KBM-7 (cell line): ENCODE data around the gene EPHA5.

Source experiments
- DNase-seq: peaks from one replicate; pipeline ENCODE4 v3.0.0-alpha.2; 2015
- in situ Hi-C: fragments of 300-500 bp; cut with MboI; formaldehyde crosslinking; loops from 2 replicates; pipeline ENCODE4 v1.14.3; 2020; ENCODE audit warnings: low sequenced_read_pairs, low pct_unique_long_range_greater_than_20kb, mixed read lengths

EPHA5 gene

DNA sequence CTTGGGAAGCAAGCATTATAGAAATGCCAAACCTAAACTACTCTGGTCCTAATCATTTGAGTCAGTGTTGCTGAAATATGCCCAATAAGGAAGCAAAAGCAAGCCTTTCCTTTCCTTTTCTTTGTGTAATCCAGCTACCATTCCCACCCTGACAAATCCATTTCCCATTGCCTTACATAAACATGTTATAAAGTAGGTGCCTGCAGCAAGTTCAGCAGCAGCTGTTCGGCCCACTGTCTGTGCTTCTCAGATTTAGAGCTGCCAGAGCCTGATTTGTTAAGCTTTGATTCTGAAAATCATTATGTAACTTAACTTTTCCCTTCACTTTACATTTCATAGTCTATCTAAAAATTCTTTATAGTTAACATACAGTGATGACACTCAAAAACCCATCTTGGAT, 148.6 kb downstream of the EPHA5 start:
- in situ Hi-C loops: no loop called here
- no peak for DNase-seq

DNA sequence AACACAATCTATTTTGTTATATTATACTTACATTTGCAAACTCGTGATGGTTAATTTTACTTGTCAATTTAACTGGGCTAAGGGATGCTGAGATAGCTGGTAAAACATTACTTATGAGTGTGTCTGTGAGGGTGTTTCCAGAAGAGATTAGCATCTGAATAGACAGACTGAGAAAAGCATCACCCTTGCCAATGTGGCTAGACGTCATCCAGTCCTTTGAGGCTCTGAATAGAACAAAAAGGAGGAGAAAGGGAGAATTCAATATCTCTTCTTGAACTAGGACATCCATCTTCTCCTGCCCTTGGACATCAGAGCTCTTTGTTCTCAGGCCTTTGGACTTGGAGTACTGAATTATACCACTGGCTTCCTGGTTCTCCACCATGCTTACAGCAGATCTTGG, 154.6 kb downstream of the EPHA5 start:
- in situ Hi-C loops: no loop called here
- DNase-seq: no peak

DNA sequence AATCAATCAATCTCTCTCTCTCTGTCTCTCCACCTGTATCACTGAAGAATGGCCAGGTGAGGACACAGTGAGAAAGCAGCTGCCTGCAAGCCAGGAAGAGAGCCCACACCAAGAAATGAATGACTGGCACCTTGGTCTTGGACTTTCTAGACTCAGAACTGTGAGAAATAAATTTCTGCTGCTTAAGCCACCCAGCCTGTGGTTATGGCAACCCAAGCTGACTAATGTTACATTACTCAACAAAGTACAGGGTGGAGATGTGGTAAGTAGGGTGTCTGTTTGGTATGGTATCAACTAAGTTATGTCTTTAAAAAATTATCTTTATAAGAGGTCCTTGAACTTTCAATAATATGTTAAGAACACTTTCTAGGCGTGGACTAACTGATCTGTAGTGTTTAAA, 159.3 kb downstream of the EPHA5 start:
- no peak for DNase-seq
- in situ Hi-C loops: no loop called here

DNA sequence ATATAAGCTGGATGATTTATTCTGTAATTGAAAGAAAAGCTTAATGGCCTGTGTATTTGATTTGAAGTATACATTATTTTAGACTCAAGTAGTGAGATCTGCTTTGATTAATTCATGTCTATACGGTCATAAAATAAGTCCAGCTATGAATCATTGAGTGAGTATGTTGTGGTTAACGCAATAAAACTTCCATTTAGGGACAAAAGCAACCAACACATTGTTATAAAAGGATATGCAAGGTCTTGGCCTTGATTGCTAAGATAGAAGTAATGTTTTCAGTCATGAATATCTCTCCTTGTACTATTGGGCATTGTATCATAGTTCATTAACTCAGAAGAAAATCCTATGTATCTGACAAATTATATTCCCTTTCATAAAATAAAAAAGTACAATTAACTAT, 162.1 kb downstream of the EPHA5 start:
- DNase-seq: no peak
- in situ Hi-C loops: no loop called here

DNA sequence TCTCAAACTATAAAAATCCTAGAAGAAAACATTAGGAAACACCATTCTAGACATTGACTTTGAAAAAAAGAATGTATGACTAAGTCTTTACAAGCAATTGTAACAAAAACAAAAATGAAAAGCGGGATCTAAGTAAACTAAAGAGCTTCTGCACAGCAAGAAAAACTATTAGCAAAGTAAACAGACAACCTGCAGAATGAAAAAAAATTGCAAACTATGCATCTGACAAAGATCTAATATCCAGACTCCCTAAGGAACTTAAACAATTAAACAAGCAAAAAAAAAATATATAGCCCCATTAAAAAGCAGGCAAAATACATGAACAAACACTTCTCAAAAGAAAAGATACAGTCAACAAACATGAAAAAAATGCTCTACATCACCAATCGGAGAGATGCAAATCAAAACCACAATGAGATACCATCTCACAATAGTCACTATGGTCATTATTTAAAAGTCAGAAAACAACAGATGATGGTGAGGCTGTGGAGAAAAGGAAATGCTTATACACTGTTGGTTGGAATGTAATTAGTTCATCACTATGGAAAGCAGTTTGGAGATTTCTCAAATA, 168.1 kb downstream of the EPHA5 start:
- in situ Hi-C loops: no loop called here

DNA sequence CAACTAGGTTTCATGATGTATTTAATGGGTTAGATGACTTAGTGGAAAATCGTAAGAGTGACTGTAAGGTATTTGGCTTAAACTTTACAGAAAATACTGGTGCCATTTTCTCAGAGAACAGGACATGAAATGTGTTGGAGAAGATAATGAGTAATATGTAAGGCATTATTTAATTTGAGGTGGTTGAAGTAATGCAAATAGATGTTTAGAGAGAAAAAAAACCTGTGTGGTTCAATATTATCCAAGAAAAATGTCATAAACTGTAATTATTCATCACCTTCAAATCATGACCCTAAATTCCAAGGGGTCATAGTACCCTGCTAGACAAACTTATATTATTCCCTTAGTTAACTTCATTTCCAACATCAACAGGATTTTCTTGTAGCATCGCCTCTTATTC, 171.7 kb downstream of the EPHA5 start:
- DNase-seq: no peak
- in situ Hi-C loops: no loop called here

More for the DNA sequence above, 168.1 kb downstream of the EPHA5 start:
- DNase-seq: no peak

DNA sequence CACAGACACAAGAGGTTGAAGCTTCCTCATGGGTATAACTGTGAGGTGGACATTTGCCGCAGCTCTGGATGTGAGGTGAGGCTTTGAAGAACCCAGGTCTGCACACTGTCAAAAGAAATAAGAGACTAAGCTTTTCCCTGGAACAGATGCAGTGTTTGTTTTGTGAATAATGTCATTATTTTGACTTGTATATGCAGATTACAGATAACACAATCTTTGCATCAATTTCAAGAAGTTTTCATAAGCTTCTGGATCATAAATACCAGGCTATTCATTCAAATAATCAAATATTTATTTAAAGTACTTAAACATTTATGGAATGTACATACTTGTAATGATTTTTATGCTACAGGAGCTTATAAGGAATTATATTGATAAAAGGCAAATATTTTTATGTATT, 174.8 kb downstream of the EPHA5 start:
- no peak for DNase-seq
- in situ Hi-C loops: no loop called here

DNA sequence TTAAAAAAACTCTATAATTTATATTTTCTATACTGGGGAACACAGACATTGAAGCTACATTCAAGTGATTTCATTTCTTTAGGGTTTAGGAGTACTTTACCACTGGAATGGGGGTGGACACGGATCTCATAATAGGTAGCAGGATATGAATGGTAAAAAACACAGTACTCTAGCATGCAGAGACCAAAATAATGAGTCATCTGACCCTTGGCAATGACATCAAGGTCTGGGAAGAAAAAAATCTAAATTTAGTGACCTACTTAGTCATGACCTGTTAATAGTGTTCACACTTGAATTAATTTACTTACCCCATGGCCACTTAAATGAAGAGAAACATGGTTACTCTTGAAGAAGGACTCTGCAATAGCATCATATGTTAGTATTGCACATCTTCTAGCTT, 187.9 kb downstream of the EPHA5 start:
- in situ Hi-C loops: no loop called here
- no peak for DNase-seq

DNA sequence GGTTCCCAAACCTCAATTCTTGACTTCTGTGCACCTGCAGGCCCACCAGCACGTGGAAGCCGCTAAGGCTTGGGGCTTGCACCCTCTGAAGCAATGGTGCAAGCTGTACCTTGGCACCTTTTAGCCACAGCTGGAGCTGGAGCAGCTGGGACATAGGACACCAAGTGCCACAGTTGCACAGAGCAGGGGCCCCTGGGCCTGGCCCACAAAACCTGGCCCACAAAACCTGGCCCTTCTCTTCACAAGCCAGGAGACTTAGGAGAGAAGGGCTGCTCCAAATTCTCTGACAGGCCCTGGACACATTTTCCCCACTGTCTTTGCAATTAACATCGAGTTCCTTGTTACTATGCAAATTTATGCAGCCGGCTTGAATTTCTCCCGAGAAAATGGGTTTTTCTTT, 197.8 kb downstream of the EPHA5 start:
- in situ Hi-C loops: no loop called here
- DNase-seq: no peak

DNA sequence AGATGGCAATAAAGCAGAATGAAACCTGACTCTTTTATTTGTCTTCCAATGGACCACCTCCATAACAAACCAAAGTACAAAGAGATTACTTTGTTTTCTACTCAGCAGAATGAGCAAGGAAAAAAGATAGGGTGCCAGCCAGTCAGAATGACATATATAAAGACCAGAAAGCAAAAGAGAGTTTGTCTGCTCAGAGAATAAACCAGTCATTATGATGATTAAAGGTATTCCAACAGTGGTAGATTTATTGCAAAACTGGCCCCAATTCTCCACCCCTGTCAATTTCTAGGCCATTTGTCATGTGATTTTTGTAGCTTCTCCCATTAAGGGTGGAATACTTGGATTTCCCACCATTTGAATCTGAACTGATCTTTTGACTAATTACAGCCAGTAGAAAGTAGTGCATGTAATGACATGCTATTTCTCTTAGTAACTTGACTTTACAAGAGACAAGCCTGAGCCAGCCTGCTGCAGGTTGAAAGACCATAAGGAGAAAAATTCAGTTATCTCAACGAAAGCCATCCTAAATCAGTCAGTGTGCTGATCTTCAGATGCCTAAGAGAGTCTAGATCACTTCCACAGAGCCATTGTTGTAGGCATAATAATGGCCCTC, 203.1 kb downstream of the EPHA5 start:
- in situ Hi-C loops: no loop called here
- DNase-seq: no peak

DNA sequence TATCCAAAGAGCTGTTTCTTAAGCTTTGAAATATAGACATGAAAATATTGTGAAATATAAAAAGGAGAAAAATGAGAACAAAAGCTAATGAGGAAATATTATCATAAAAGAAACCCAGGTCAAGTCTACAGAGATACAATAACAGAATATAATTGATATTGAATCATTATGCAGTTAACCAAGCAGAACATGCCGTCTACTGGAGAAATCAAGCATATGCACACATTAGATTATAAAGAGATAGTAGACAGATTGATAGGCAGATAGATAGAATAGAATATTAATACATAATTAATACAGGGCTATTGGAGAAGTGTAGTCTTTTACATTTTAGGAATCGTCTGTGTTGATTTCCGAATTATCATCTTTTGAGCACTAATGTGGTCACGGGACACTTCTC, 208.5 kb downstream of the EPHA5 start:
- in situ Hi-C loops: no loop called here
- no peak for DNase-seq

DNA sequence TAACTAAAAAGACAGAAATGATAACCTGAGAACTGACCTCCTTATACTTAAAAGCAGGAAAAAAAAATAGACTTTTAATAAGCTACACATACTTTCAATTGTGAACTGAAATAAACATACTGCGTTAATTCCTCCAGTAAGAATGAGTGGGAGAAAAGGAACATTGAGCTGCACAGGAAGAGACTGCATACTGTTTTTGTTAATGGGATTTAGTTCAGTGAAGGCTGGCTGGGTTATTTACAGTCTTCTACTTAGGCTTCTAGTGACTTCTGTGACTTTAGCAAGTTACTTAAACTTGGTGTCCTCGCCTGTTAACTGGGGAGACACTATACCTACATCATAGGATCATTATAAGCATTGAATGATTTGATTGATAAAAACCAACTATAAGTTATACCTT, 213.3 kb downstream of the EPHA5 start:
- DNase-seq: no peak
- in situ Hi-C loops: no loop called here

DNA sequence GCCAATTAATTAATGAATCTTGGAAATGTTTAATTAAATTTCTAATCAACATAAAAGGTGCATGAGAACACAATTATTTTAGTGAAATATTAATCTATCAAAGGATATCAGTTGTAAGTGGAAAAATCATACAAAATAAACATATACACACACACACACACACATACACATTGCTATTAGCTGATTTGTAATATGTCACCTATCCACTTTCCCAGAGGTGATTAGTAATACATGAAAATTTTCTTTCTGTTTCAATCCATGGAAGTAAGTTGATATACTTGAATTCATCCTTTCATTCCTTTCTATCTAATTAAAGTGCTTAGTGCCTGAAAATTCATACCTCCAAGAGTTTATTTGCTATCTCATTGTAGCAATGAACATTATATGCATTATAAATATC, 213.7 kb downstream of the EPHA5 start:
- no peak for DNase-seq
- in situ Hi-C loops: no loop called here

DNA sequence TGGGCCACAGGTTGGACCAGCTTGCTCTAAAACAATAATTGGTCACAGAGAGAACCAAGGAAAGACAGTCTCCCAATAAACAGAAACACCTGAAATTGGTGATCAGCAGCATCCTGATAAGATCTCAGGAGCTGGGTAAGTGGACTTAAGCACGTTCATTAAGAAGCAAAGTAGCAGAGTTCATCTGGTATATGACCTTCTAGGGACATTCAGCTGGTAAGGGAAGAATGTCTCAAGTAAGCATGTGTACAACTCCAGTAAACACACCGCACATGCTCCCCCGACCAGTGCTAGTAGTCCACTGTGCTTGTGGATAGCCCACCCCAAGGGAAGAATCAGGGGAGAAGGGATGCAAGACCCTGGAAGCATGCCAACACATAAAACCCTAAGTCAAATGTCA, 216.9 kb downstream of the EPHA5 start:
- in situ Hi-C loops: no loop called here

DNA sequence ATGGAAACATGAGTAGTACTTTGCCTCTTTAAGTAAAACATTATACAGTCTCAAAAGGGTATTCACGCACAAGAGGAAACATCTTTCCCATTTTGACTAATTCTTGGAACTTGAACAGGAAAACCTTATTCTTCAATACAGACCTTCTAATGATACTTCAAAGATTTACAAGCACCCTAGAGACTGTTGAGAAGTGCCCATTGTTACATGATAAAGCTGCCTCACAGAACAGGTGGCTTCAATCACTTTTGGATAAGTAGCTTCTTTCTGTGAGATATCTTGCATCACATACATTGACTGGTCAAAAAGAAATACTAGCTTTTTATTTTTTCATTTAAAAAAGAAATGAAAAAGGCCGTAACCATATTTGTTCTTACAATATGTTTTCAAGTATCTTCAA, 219.4 kb downstream of the EPHA5 start:
- in situ Hi-C loops: no loop called here
- DNase-seq: no peak

More for the DNA sequence above, 216.9 kb downstream of the EPHA5 start:
- no peak for DNase-seq

DNA sequence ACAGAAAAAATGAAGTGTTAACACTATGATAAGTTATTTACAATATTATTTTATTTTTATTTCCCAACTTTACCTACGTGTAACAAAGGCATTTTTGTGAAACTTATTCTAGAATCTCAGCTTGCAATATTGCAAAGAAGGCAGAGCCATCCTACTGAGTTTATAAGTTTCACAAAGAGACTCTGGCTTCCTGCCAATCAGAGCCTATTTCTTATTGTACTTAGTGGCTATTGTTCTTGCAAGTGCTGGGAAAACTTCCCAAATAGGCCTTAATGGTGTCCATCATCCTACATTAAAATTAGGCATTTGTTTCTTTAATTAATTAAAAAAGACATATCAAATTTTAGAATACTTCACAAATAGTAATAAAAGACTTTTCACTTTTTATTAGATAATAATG, 233.2 kb downstream of the EPHA5 start:
- DNase-seq: no peak
- in situ Hi-C loops: no loop called here

DNA sequence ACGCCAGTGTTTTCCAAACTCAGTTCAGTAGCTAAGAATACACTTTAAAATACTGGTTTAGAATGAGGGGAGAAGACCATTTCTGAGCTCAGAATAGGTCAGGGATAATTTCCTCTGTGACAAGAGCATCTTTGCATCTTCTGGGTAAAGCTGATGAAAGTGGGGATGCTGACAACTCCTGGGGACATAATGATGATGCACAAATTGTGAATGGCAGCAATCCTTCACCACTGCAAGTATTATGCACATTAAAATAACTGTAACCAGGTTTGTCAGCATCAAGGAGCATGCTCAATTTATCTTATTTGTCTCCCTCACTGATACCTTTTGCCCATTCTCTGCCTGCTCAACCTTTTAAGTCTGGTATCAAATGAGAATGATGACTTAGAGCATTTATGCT, 248.2 kb downstream of the EPHA5 start:
- no peak for DNase-seq
- in situ Hi-C loops: no loop called here

DNA sequence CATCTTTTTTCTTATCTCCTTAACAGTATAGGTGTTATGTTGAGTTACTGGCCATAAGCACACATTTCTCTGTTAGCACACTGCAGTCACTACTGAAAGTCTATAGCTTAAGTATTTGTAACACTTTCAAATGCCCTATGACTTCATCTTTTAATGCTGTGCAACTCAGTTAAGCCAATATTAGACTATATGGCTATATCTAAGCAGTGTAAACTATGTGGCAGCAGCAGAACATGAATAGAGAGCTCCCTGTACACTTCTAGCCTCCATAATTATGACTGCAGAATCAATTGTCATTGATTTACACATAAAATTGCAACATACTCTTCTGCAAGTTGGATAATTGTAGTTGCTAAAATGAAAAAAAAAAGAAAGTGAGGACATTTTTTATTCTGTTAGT, 250.3 kb downstream of the EPHA5 start:
- in situ Hi-C loops: no loop called here
- DNase-seq: no peak

DNA sequence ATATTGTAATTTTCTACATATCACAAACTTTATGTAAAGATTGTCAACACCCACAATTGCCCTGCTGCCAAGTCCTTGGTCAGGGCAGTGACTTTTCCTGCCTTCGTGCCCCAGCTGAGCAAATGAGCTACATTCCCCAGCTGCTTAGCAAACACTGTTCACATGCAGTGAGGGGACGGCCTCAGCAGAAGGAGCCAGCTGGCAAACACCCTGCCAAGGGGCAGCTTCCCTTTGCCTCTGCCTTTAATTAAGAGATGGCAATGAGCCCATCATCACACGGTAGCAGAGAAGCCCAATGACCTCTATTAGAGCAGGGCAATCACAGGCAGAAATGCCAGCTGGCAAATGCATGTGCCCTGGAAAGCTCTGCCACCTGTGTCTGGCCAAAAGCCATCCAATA, 253.4 kb downstream of the EPHA5 start:
- in situ Hi-C loops: no loop called here
- DNase-seq: no peak

DNA sequence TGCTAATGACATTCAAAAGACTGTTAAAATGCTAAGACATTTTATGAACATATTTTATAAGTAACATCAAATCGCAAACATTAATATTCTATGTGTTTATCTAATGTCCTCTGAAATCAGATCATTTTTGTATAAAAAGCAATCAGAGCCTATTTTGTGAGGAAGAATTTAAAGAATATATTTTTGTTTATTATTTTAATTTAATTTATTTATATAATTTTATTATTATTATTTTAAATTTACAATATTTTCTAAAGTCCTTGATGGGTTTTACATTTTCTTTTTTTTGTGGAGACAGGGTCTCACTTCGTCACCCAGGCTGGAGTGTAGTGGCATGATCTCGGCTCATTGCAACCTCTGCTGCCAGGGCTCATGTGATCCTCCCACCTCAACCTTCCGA, 262.8 kb downstream of the EPHA5 start:
- no peak for DNase-seq
- in situ Hi-C loops: no loop called here

DNA sequence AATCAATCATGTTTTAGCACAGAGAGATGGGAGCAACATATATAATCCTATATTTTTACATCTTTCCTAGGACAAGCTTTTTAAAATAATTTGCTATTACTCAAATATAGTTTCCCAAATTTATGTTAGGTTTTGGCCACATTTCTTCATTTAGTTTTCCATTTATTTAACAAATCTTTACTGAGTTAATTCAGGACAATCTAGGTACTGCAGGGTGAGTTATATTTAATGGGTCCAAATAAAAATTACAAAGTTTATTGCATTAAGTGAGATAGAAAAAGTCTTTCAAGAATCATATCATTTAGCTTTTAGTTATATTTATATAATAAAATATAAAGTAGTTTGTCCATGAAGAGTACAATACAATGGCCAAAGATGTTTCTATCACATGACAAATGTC, 269.2 kb downstream of the EPHA5 start:
- no peak for DNase-seq
- in situ Hi-C loops: no loop called here

DNA sequence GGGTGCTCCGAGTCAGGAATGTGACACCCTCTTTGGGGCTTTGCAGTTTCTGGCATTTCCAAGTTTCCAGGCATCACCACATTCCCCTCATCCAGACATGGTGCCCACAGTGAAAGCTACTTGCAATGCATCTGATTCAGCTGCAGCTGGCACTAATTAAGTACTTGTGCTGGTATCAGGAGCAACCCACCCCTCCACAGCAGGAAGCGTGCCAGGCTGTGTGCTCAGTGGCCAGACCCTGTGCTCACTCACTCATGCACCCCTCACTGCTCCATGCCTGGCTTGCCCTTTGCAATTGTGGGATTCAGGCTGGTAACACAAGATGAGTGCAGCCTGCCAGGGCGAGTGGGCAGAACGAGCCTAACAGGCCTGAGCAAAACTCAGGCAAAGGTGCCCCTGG, 271.2 kb downstream of the EPHA5 start:
- in situ Hi-C loops: no loop called here
- DNase-seq: no peak
